Stimulated activated CD8-positive, alpha-beta memory T cell treated with anti-CD3 and anti-CD28 coated beads, Interleukin-7, amount 100 ng/mL, for 1 hour (primary cell): ENCODE measurements around the gene FBN3.

Source experiments
- DNase-seq, 2 donors: peaks; one replicate each; pipeline ENCODE4 v3.0.0-alpha.2; 2020; ENCODE audit warnings: low read depth in 2 of 2

The FBN3 gene

DNA sequence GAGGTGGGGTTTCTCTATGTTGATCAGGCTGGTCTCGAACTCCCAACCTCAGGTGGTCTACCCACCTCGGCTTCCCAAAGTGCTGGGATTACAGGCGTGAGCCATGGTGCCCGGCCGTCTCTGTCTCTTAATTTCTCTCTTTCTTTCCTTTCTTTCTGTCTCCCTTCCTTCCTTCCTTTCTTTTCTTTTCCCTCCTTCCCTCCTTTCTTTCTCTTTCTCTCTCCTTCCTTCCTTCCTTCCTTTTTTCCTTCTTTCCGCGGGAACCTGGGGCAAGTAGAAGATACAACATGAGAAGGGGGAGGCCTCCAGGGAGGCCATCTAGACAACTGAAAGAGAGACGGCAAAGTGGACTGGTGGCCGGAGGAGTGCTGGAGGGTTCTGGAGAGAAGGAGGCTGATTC, 128.7 kb downstream of the FBN3 start:
- DNase-seq: no peak

- no peak for DNase-seq
Measured at GRCh38 chr19:8017808-8018207, 131.6 kb downstream of the FBN3 start.
